Progenitor cell of endocrine pancreas (in vitro differentiated cells): ENCODE measurements around the gene CEP112. TPM values are rescaled to one million over a fixed set of nuclear protein-coding genes. Genes with fewer than 3 reads are reported as not detected.

ENCODE experiments used
- DNase-seq: peaks from one replicate; pipeline ENCODE4 v3.0.0; 2021; ENCODE audit warnings: low spot score; ENCODE audit not compliant: unreplicated experiment
- H3K27ac Mint-ChIP-seq: 2 replicates; pipeline ENCODE4 v1.8.0; 2021; ENCODE audit warnings: mild to moderate bottlenecking, moderate library complexity, mixed read lengths
- H3K27me3 Mint-ChIP-seq: 2 replicates; pipeline ENCODE4 v1.8.0; 2021; ENCODE audit warnings: mixed read lengths
- H3K36me3 Mint-ChIP-seq: 2 replicates; pipeline ENCODE4 v1.8.0; 2022; ENCODE audit warnings: mixed read lengths; ENCODE audit not compliant: insufficient read depth
- H3K4me1 Mint-ChIP-seq: 2 replicates; pipeline ENCODE4 v1.8.0; 2021; ENCODE audit warnings: low read depth, mixed read lengths
- H3K4me3 Mint-ChIP-seq: 2 replicates; pipeline ENCODE4 v1.8.0; 2021; ENCODE audit warnings: low read depth, mild to moderate bottlenecking, moderate library complexity, mixed read lengths
- H3K9me3 Mint-ChIP-seq: 2 replicates; pipeline ENCODE4 v1.8.0; 2021; ENCODE audit warnings: low read depth, mixed read lengths
- CTCF ChIP-seq: fragments of 200-600 bp; sonication (generic); IDR thresholded peaks from one replicate; pipeline ENCODE4 v1.5.0; 2021; ENCODE audit warnings: antibody characterized with exemption, mild to moderate bottlenecking; ENCODE audit not compliant: unreplicated experiment
- total RNA-seq: library from RNA; stranded (reverse); gene quantifications from 2 replicates; pipeline ENCODE4 v1.2.1, GENCODE V29; 2021

Gene CEP112
- total RNA-seq, 1 donor from 2014 or later = 24.3 TPM

DNA sequence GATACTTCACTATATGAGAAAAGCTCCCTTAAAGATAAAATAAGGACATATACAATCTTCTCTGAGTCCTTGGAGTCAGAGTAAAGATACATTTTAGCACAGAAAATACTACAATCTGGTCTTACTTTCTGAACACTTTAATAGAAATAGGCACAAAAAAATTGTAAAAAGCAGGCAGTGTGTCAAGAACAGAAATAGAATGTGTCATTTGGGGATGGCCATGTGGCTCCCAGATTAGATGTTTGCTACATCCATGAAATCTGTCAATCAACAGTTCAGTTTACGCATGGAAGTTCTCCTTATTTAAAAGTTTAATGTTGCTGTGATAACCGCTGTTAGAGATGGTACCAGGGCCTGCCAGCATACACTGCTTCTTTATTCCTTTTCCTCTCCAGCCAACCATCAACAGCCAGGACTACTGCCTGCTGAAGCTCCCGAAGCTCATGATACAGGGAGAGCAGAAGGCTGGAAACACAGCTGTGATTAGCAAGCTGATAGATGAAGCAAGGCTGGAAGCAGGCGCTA is 278.5 kb downstream of the CEP112 start:
- no peak for DNase-seq
- Mint-ChIP-seq H3K27ac (no peak overlapping the region), H3K27me3 (no peaks in the 10 kb centered on the region), H3K9me3 (peaks cover 15% of the 10 kb centered on the region), H3K4me3 (no peak overlapping the region), H3K4me1 (peaks cover 11% of the 10 kb centered on the region), H3K36me3 (peaks cover 16% of the 10 kb centered on the region)
- no peak for TF ChIP-seq CTCF

GRCh38 chr17:65910836-65911235 is 281.1 kb downstream of the CEP112 start:
- Mint-ChIP-seq H3K4me1 (no peaks in the 10 kb centered on the region), H3K27ac (no peak overlapping the region), H3K27me3 (no peaks in the 10 kb centered on the region), H3K4me3 (no peak overlapping the region), H3K9me3 (peaks cover 15% of the 10 kb centered on the region), H3K36me3 (peaks cover 17% of the 10 kb centered on the region)
- TF ChIP-seq CTCF = no peak
- DNase-seq = no peak

DNA sequence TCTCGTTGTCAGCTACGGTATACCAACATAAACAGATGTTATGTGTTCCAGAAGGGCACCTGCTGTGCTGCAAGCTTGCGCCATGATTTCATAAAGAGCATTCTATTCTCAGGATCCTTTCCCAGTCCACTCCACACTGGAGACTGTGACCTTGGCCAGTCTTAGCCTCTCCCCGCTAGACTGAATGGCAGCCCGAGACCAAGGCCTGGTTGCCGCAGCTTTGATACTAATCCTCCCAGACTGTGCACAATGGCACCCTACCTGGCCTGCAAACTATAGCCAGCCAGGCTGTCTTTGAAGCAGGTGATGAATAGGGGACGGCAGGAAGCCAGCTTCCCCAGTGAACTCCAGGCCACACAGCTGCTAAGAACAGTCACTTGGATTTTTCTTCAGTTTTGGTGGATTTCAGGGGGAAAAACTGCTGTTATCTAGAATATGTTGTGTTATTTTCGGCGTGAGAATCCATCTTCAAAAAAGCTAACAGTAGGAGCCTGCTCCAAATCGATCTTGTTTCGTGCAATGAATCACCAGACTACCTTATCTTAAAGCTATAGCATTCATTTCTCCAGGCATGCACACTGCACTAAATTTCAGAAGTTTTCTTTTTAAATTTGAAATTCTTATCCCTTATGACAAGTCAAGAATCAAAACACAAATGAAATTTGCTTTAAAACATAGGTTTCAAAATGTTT is 289.0 kb downstream of the CEP112 start:
- DNase-seq = no peak
- Mint-ChIP-seq H3K27ac (peak overlapping the region; percentile 82), H3K4me3 (peak overlapping the region; percentile 41), H3K27me3 (no peaks in the 10 kb centered on the region), H3K36me3 (peaks cover 3% of the 10 kb centered on the region), H3K9me3 (no peaks in the 10 kb centered on the region), H3K4me1 (peaks cover 21% of the 10 kb centered on the region)
- no peak for TF ChIP-seq CTCF

DNA sequence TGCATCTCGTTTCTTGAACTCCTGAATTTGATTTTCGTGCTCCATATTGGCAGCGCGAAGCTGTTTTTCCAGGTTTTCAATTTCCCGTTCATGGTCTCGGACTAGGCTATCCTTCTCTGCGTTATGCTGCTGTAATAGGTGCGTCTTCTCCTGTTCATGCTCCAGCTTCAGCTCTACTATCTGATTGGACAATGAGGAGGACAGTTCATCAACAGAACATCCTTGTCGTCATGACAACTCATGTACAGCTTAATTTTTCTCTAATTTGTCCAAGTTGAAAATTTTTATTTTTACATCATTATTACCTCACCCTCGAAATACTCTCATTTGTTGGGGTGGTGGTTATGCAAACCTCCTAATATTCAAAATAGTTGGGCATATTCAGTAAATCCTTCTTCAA is 289.8 kb downstream of the CEP112 start:
- Mint-ChIP-seq H3K27me3 (no peaks in the 10 kb centered on the region), H3K36me3 (peaks cover 3% of the 10 kb centered on the region), H3K4me1 (peaks cover 21% of the 10 kb centered on the region), H3K9me3 (no peaks in the 10 kb centered on the region), H3K27ac (no peak overlapping the region), H3K4me3 (no peak overlapping the region)
- DNase-seq = no peak
- TF ChIP-seq CTCF = no peak

- Mint-ChIP-seq H3K4me1 (peaks cover 21% of the 10 kb centered on the region), H3K4me3 (no peak overlapping the region), H3K27me3 (no peaks in the 10 kb centered on the region), H3K27ac (no peak overlapping the region), H3K36me3 (peaks cover 3% of the 10 kb centered on the region), H3K9me3 (no peaks in the 10 kb centered on the region)
- no peak for DNase-seq
- TF ChIP-seq CTCF = no peak
Measured at GRCh38 chr17:65901394-65901793, 290.5 kb downstream of the CEP112 start.
